Measurements from ENCODE around the gene TRIM17. TPM values are rescaled to one million over a fixed set of nuclear protein-coding genes. Genes with fewer than 3 reads are reported as not detected.

The TRIM17 gene
- total and polyA plus RNA-seq, 2 experiments from 2014 or later, result 0.86 to 1.1 TPM

GRCh38 chr1:228371741-228372182 is 44.9 kb downstream of the TRIM17 start (continued):
- TF ChIP-seq ZNF462 (CRISPR knock-in tag; IDR thresholded peaks at IDR 0.05) (no peak), EZH2 (IDR thresholded peaks at IDR 0.05; ENCODE audit: low read depth, unreplicated experiment) (no peak), NANOG (IDR thresholded peaks at IDR 0.05; ENCODE audit: borderline replicate concordance) (no peak), CTCF (conservative IDR thresholded peaks at IDR 0.05; ENCODE audit: low read depth in 2 of 2) (no peak), STAT1 (IDR thresholded peaks at IDR 0.05; ENCODE audit: unreplicated experiment) (no peak), ZNF114 (CRISPR knock-in tag; IDR thresholded peaks at IDR 0.05) (no peak)

DNA sequence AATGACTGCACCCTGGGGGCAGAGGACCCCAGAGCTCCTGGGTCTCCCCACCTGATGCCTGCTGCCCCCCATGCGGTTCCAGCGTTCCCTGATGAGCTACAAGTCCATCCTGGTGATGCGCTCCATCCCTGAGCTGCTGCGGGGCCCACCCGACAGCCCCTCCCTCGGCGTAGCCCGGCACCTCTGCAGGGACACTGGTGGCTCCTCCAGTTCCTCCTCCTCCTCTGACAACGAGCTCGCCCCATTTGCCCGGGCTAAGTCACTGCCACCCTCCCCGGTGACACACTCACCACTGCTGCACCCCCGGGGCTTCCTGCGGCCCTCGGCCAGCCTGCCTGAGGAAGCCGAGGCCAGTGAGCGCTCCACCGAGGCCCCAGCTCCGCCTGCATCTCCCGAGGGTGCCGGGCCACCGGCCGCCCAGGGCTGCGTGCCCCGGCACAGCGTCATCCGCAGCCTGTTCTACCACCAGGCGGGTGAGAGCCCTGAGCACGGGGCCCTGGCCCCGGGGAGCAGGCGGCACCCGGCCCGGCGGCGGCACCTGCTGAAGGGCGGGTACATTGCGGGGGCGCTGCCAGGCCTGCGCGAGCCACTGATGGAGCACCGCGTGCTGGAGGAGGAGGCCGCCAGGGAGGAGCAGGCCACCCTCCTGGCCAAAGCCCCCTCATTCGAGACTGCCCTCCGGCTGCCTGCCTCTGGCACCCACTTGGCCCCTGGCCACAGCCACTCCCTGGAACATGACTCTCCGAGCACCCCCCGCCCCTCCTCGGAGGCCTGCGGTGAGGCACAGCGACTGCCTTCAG is 45.5 kb downstream of the TRIM17 start:
- H3K27ac ChIP-seq (ENCODE audit: low read depth), result no peak overlapping the region
- H3K27me3 Mint-ChIP-seq (ENCODE audit: insufficient read depth, low read depth, poor library complexity), result peaks cover 5% of the 10 kb centered on the region
- H3K9me2 ChIP-seq (ENCODE audit: insufficient read depth), result no peaks in the 10 kb centered on the region
- H3K9me3 Mint-ChIP-seq, result no peaks in the 10 kb centered on the region
- H3K27me3 ChIP-seq (ENCODE audit: insufficient read depth), result no peaks in the 10 kb centered on the region
- no peaks in the 10 kb centered on the region for H3K36me3 ChIP-seq (ENCODE audit: insufficient read depth)
- no peak overlapping the region for H2AFZ ChIP-seq
- no peaks in the 10 kb centered on the region for H3K79me2 ChIP-seq (replicated peaks; ENCODE audit: insufficient read depth)
- H3K4me1 ChIP-seq (ENCODE audit: insufficient read depth), result no peaks in the 10 kb centered on the region
- no peaks in the 10 kb centered on the region for H4K20me1 ChIP-seq (replicated peaks; ENCODE audit: insufficient read depth)
- H3K36me3 Mint-ChIP-seq (ENCODE audit: low read depth), result no peaks in the 10 kb centered on the region; the same call in 2 of the 3 replicates
- no peak overlapping the region for H3K4me3 ChIP-seq
- no peak overlapping the region for H3K4me2 ChIP-seq
- H3K4me3 Mint-ChIP-seq, result no peak overlapping the region
- H3K27ac Mint-ChIP-seq, result no peak overlapping the region
- H3F3A ChIP-seq (replicated peaks; ENCODE audit: low read depth), result no peaks in the 10 kb centered on the region
- DNase-seq (ENCODE audit: low spot score), result no peak
- no peak for ATAC-seq
- peaks cover 5% of the 10 kb centered on the region; the same call in 1 of the 3 replicates for H3K4me1 Mint-ChIP-seq
- TF ChIP-seq JUNB (IDR thresholded peaks at IDR 0.05; ENCODE audit: unreplicated experiment) (no peak), ZNF462 (CRISPR knock-in tag; IDR thresholded peaks at IDR 0.05) (no peak)
